OCI-LY7 (cell line): ENCODE measurements around the gene CHSY3. TPM values are rescaled to one million over a fixed set of nuclear protein-coding genes. Genes with fewer than 3 reads are reported as not detected.
A peak's percentile ranks its signal among the peaks of the same experiment; 100 is the strongest.

ENCODE experiments used
- BruUV-seq: library from RNA; stranded (reverse); fragments of 400-500 nt; replicated peaks from 2 replicates; lab custom pipeline; 2021; lab: Mats Ljungman, UMichigan
- CTCF ChIA-PET: fragments of 300-600 bp; sonication (Branson Sonifier 250); formaldehyde crosslinking; loops from one replicate; lab custom pipeline; 2022; ENCODE audit warnings: antibody characterized with exemption; ENCODE audit not compliant: unreplicated experiment; lab: Charles Lee
- POLR2A ChIA-PET: fragments of 300-600 bp; sonication (Branson Sonifier 250); formaldehyde crosslinking; loops from one replicate; lab custom pipeline; 2022; ENCODE audit warnings: antibody characterized with exemption; lab: Charles Lee
- DNase-seq: peaks from one replicate; pipeline ENCODE4 v3.0.0-alpha.2; 2015; ENCODE audit warnings: low spot score
- H2AFZ ChIP-seq: fragments of 200-600 bp; sonication (generic), shearing (Covaris generic); 2 replicates; pipeline ENCODE4 v1.6.1; 2014; ENCODE audit warnings: mild to moderate bottlenecking, antibody characterized with exemption, low read length, moderate library complexity
- H3K27ac ChIP-seq: fragments of 200-600 bp; sonication (generic); 2 replicates; pipeline ENCODE4 v1.5.1; 2014; ENCODE audit warnings: mixed run types, low read depth, mild to moderate bottlenecking, moderate library complexity, low read length, inconsistent platforms; ENCODE audit not compliant: poor library complexity, severe bottlenecking
- H3K36me3 ChIP-seq: fragments of 200-600 bp; sonication (generic); 2 replicates; pipeline ENCODE4 v1.6.1; 2014; ENCODE audit warnings: mild to moderate bottlenecking, antibody characterized with exemption, low read length, moderate library complexity, mixed read lengths; ENCODE audit not compliant: insufficient read depth
- H3K4me1 ChIP-seq: fragments of 200-600 bp; sonication (generic); 2 replicates; pipeline ENCODE4 v1.5.1; 2014; ENCODE audit warnings: mild to moderate bottlenecking, low read length; ENCODE audit not compliant: insufficient read depth, poor library complexity, severe bottlenecking
- H3K4me2 ChIP-seq: fragments of 200-600 bp; sonication (generic); 2 replicates; pipeline ENCODE4 v1.6.1; 2014; ENCODE audit warnings: mild to moderate bottlenecking, low read length
- H3K4me3 ChIP-seq: fragments of 200-600 bp; sonication (generic); 2 replicates; pipeline ENCODE4 v1.5.1; 2014; ENCODE audit warnings: mild to moderate bottlenecking, low read depth, low read length; ENCODE audit not compliant: poor library complexity, severe bottlenecking
- H3K79me2 ChIP-seq: fragments of 200-600 bp; sonication (generic); 2 replicates; pipeline ENCODE4 v1.6.1; 2016; ENCODE audit warnings: low read depth, mild to moderate bottlenecking, low read length, moderate library complexity, mixed read lengths; ENCODE audit not compliant: insufficient read depth
- H3K9me2 ChIP-seq: fragments of 200-600 bp; sonication (generic); 2 replicates; pipeline ENCODE4 v1.6.1; 2016; ENCODE audit warnings: mild to moderate bottlenecking, low read length, mixed read lengths; ENCODE audit not compliant: insufficient read depth
- H3K9me3 ChIP-seq: fragments of 200-600 bp; sonication (generic); 2 replicates; pipeline ENCODE4 v1.6.1; 2014; ENCODE audit warnings: mild to moderate bottlenecking, mixed run types, low read length, mixed read lengths
- H4K20me1 ChIP-seq: fragments of 200-600 bp; sonication (generic); 2 replicates; pipeline ENCODE4 v1.6.1; 2014; ENCODE audit warnings: mild to moderate bottlenecking, antibody characterized with exemption, low read length, moderate library complexity, mixed read lengths; ENCODE audit not compliant: insufficient read depth
- EZH2phosphoT487 ChIP-seq: fragments of 200-600 bp; sonication (generic); IDR thresholded peaks from 2 replicates; pipeline ENCODE4 v1.6.1; 2018; ENCODE audit warnings: low read depth, borderline replicate concordance, mild to moderate bottlenecking, mixed run types, antibody characterized with exemption, low read length, moderate library complexity, mixed read lengths
- intact Hi-C: fragments of 100-400 bp; cut with micrococcal nuclease; formaldehyde crosslinking; loops from one replicate; pipeline ENCODE4 v1.10.0; 2022; ENCODE audit not compliant: unreplicated experiment
- total RNA-seq, 2 experiments: library from RNA; depleted of rRNA in 1 of 2; stranded (reverse); fragments of >200 nt in 1 of 2; shearing (Covaris generic) in 1 of 2; gene quantifications; 2 replicates each; pipeline ENCODE4 v1.2.3, GENCODE V29; 2014 to 2022
- TF ChIP-seq, protein P1 (sequence below): fragments of 200-600 bp; sonication (generic); conservative IDR thresholded peaks from 2 replicates; pipeline ENCODE4 v1.5.1; 2014; ENCODE audit warnings: mild to moderate bottlenecking, antibody characterized with exemption, low read length, moderate library complexity, mixed read lengths

CHSY3 gene
- total RNA-seq, 2 experiments from 2014 or later: not detected

DNA sequence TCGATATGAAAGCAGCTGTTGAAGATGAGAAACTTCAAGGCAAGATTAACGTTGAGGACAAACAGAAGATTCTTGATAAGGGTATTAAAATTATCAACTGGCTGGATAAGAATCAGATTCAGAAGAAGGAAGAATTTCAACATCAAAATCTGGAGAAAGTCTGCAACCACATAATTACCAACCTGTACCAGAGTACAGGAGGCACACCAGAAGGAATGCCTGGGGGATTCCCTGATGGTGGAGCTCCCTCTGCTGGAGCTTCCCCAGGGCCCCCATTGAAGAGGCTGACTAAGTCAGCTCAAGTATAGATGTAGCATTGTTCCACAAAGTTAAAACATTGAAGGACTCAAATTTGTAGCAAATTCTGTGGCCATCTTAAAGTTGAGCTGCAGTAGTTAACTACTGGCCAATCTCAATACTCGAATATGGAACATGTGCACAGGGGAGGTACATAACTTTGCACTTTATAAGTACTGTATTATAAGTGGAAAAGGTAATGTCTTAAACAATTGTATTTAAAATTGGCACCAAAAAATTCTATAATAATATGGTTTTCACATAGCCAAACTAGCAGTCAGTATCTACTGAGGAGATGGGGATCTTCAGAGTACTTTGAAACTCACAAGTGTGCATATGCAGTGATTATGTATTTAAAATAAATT, 237.5 kb downstream of the CHSY3 start:
- ChIA-PET POLR2A (interaction anchor here (1.1 kb wide), 1 partner anchor 331 kb away, joined by 4 read pairs; no protein-coding TSS in a partner anchor), CTCF (no interaction called here)
- no peaks in the 10 kb centered on the region for H3K79me2 ChIP-seq
- TF ChIP-seq EZH2phosphoT487: no peak
- TF ChIP-seq, protein P1, sequence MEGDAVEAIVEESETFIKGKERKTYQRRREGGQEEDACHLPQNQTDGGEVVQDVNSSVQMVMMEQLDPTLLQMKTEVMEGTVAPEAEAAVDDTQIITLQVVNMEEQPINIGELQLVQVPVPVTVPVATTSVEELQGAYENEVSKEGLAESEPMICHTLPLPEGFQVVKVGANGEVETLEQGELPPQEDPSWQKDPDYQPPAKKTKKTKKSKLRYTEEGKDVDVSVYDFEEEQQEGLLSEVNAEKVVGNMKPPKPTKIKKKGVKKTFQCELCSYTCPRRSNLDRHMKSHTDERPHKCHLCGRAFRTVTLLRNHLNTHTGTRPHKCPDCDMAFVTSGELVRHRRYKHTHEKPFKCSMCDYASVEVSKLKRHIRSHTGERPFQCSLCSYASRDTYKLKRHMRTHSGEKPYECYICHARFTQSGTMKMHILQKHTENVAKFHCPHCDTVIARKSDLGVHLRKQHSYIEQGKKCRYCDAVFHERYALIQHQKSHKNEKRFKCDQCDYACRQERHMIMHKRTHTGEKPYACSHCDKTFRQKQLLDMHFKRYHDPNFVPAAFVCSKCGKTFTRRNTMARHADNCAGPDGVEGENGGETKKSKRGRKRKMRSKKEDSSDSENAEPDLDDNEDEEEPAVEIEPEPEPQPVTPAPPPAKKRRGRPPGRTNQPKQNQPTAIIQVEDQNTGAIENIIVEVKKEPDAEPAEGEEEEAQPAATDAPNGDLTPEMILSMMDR: peak; percentile 58
- H3K4me1 ChIP-seq: no peaks in the 10 kb centered on the region
- no peaks in the 10 kb centered on the region for H3K9me2 ChIP-seq
- H3K9me3 ChIP-seq: no peaks in the 10 kb centered on the region
- no peaks in the 10 kb centered on the region for H4K20me1 ChIP-seq
- no peak for DNase-seq
- no peak overlapping the region for H3K27ac ChIP-seq
- intact Hi-C loops: no loop called here
- H3K4me2 ChIP-seq: no peak overlapping the region
- H2AFZ ChIP-seq: no peak overlapping the region
- H3K36me3 ChIP-seq: no peaks in the 10 kb centered on the region
- no TSS peak for BruUV-seq
- H3K4me3 ChIP-seq: no peak overlapping the region

DNA sequence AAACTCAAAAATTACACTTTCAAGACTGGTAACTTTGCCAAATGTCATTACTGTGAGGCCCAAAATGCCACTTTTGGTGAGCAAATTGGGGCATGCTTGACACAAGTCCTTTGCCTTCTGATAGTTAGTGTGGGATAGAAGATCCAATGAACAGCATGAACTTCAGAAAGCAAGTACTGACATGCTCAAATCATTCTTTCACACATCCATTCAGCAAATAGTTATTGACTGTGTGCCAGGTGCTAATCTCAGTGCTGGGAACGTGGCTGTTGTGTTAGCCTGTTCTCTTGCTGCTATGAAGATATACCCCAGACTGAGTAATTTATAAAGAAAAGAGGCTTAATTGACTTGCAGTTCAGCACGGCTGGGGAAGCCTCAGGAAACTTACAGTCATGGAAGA, 247.0 kb downstream of the CHSY3 start:
- Histone ChIP-seq H3K9me3 (no peaks in the 10 kb centered on the region), H3K4me1 (no peaks in the 10 kb centered on the region), H3K4me2 (no peak overlapping the region), H3K79me2 (no peaks in the 10 kb centered on the region), H3K4me3 (no peak overlapping the region), H4K20me1 (no peaks in the 10 kb centered on the region), H3K36me3 (no peaks in the 10 kb centered on the region), H3K9me2 (no peaks in the 10 kb centered on the region), H3K27ac (no peak overlapping the region), H2AFZ (no peak overlapping the region)
- intact Hi-C loops: no loop called here
- TF ChIP-seq, protein P1: no peak
- TF ChIP-seq EZH2phosphoT487: no peak
- BruUV-seq: no TSS peak
- ChIA-PET POLR2A (no interaction called here), CTCF (no interaction called here)
- DNase-seq: no peak

DNA sequence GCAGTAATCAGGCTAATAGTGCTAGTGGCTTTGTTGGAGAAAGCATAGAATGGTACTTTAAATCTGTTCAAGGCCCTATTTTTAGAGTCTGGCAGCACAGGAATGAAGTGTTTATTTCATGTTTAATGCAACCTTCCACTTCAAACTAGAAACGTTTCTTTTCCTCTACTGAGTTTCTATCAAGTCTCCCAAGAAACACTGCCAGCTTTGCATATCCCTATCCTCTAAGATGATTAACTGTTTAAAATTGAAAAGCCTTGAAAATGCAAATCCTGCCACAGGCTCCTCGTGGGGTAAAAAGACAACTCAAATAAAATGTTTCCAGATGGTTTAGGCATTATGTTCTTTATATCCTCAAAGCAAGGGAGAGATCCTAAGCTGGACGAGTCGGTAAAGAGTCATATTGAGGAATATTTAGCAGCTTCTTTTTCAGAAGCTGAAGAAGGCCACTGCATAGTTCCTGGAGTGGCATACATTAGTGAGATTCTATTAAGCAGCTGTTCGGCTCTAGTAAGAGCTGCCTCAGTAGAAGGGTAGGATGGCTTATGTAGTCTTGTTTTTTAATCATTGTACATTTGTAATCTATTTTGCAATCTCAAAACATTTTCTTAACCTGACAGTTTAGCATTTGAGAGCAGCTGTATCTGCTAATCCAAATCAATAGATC, 251.2 kb downstream of the CHSY3 start:
- H3K9me3 ChIP-seq: no peaks in the 10 kb centered on the region
- H3K27ac ChIP-seq: no peak overlapping the region
- no peak overlapping the region for H3K4me2 ChIP-seq
- H2AFZ ChIP-seq: no peak overlapping the region
- POLR2A ChIA-PET: interaction anchor here (0.8 kb wide), 1 partner anchor 52 kb away, joined by 3 read pairs; no protein-coding TSS in a partner anchor
- TF ChIP-seq, protein P1: no peak
- TF ChIP-seq EZH2phosphoT487: no peak
- H4K20me1 ChIP-seq: no peaks in the 10 kb centered on the region
- H3K79me2 ChIP-seq: no peaks in the 10 kb centered on the region
- no peak overlapping the region for H3K4me3 ChIP-seq
- intact Hi-C loops: no loop called here
- no TSS peak for BruUV-seq
- CTCF ChIA-PET: no interaction called here
- no peak for DNase-seq
- H3K4me1 ChIP-seq: no peaks in the 10 kb centered on the region
- H3K36me3 ChIP-seq: no peaks in the 10 kb centered on the region
- no peaks in the 10 kb centered on the region for H3K9me2 ChIP-seq
